Prostate gland (tissue), 2 donors: ENCODE data around the gene RBM3. TPM values are rescaled to one million over a fixed set of nuclear protein-coding genes. Genes with fewer than 3 reads are reported as not detected.

Experiments used
- DNase-seq: peaks from one replicate; pipeline ENCODE4 v3.0.0-alpha.2; 2019; ENCODE audit warnings: low spot score
- H3K27ac ChIP-seq, 2 donors: fragments of 200-600 bp; sonication (generic); 2 replicates each; pipeline ENCODE4 v1.5.1; 2017 to 2019
- H3K27me3 ChIP-seq: fragments of 200-600 bp; sonication (generic); replicated peaks from 2 replicates; pipeline ENCODE4 v1.5.1; 2019; ENCODE audit not compliant: insufficient read depth
- H3K36me3 ChIP-seq, 2 donors: fragments of 200-600 bp; sonication (generic); 1 replicate in 1 of 2; 2 replicates in 1 of 2; pipeline versions ENCODE4 v1.5.1 to v1.8.1; 2017 to 2019
- H3K4me1 ChIP-seq: fragments of 200-600 bp; sonication (generic); replicated peaks from 2 replicates; pipeline ENCODE4 v1.5.1; 2019
- H3K4me3 ChIP-seq, 2 donors: fragments of 200-600 bp; sonication (generic); 2 replicates each; pipeline ENCODE4 v1.5.1; 2017 to 2019
- H3K9me3 ChIP-seq: fragments of 200-600 bp; sonication (generic); 2 replicates; pipeline ENCODE4 v1.5.1; 2017
- POLR2A ChIP-seq: fragments of 450-650 bp; IDR thresholded peaks from one replicate; pipeline ENCODE4 v1.6.1; 2016; ENCODE audit warnings: antibody characterized with exemption, mild to moderate bottlenecking
- POLR2AphosphoS5 ChIP-seq: sonication (generic); formaldehyde crosslinking; IDR thresholded peaks from one replicate; pipeline ENCODE4 v1.6.1; 2017; ENCODE audit warnings: antibody characterized with exemption
- WGBS: methylation state at CpG from one replicate; pipeline ENCODE4 v1.1.5; 2018; 5-methylcytosine and 5-hydroxymethylcytosine counted together
- intact Hi-C: fragments of 100-400 bp; cut with DNase I; formaldehyde crosslinking; loops from one replicate; pipeline ENCODE4 v1.14.2; 2022
- total RNA-seq, 2 donors: library from RNA; depleted of rRNA; stranded (reverse); fragments of >200 nt; gene quantifications; one replicate each; pipeline ENCODE4 v1.1.0, GENCODE V29; 2016
- TF ChIP-seq, protein P1 (sequence below), 4 experiments: fragments of 200-600 bp in 2 of 4; fragments of 450-650 bp in 2 of 4; sonication (generic) in 2 of 4; IDR thresholded peaks; 1 replicate in 3 of 4; 2 replicates in 1 of 4; pipeline ENCODE4 v1.5.1; 2016 to 2019; ENCODE audit warnings: antibody characterized with exemption in 4 of 4, mild to moderate bottlenecking in 2 of 4, moderate library complexity in 2 of 4

RBM3 gene
- total RNA-seq, 2 donors from 2014 or later: 155 to 169 TPM

DNA sequence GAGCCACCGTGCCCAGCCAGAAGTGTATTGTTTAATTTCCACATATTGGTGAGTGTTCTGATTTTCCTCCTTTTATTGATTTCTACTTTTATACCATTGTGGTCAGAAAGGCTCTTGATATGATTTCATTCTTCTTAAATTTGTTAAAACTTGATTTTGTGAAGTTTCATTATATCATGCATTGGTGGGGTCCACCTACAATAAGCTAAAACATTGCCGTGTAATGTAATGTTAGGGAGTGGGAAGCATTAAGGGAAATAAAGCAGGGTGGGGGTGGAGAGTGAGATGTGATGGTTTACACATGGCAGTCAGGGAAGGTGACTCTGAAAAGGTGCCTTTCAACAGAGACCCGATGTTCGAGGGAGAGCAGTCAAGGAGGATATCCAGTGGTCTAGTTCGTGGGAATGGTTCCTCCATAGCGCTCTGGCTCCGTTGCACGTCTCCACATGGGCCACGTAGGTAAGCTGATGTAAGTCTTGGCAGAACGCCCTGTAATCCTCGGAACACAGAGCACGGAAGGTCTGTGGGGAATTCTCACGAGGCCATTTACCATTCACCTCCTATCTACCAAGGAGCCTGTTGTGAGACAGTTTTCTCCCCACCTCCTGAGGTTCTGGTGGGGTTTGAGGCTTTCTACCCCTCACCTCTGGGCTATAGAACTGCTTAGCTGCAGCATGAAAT, 15.3 kb downstream of the RBM3 start:
- DNase-seq: peak; percentile 27
- 48% methylated on average over 13 of the region's 13 CpGs for WGBS
- intact Hi-C loops: loop anchor here (10.0 kb wide), 1 partner anchor 55 kb away; the partner anchor contains the start of gene TBC1D25
- H3K27ac ChIP-seq: peak overlapping the region; percentile 63 to 67
- TF ChIP-seq, protein P1, sequence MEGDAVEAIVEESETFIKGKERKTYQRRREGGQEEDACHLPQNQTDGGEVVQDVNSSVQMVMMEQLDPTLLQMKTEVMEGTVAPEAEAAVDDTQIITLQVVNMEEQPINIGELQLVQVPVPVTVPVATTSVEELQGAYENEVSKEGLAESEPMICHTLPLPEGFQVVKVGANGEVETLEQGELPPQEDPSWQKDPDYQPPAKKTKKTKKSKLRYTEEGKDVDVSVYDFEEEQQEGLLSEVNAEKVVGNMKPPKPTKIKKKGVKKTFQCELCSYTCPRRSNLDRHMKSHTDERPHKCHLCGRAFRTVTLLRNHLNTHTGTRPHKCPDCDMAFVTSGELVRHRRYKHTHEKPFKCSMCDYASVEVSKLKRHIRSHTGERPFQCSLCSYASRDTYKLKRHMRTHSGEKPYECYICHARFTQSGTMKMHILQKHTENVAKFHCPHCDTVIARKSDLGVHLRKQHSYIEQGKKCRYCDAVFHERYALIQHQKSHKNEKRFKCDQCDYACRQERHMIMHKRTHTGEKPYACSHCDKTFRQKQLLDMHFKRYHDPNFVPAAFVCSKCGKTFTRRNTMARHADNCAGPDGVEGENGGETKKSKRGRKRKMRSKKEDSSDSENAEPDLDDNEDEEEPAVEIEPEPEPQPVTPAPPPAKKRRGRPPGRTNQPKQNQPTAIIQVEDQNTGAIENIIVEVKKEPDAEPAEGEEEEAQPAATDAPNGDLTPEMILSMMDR (IDR thresholded peaks at IDR 0.05): no peak
- TF ChIP-seq POLR2A (no peak), POLR2AphosphoS5 (peak; percentile 17)
- H3K27me3 ChIP-seq: no peaks in the 10 kb centered on the region
- no peak overlapping the region for H3K4me3 ChIP-seq
- H3K4me1 ChIP-seq: no peaks in the 10 kb centered on the region
- no peaks in the 10 kb centered on the region for H3K9me3 ChIP-seq
- no peaks in the 10 kb centered on the region for H3K36me3 ChIP-seq

DNA sequence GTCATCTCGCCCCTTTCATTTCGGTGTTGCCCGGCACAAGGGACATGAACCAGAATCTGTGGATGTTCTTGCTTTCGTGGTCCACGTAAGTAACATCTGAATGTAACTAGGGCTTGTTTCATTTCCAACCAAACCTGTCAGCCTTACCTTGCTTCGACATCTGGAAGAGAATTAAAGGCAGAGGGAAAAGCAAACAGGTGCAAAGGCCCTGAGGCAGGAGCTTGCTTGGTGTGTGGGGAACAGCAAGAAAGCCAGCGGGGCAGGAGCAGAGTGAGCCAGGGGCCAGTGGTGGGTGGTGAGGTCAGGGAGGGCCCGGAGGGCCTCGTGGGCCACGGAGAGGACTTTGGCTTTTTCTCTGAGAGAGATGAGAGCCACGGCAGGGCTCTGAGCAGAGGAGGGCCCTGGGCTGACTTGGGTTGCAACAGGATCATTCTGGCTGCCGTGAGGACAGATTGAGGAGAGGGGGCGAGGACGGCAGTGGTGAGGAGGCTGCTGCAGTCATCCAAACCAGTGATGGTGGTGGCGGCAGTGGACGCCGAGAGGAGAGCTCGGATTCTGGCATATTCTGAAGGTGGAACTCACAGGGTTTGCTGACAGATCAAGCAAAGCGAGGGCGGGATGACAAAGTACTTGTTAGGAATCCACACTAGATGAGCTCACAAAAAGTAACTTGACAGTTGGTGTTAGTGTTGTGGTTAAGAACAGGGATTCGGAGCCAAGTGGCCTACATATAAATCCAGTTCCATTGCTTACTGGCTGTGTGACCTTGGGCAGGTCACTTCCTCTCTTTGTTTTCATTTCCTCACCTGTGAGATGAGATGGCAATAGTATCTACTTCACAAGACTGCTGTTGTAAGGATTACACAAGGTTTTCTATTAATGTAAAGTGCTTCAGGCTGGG, 16.2 kb downstream of the RBM3 start:
- H3K27ac ChIP-seq: peak overlapping the region; percentile 63 to 67
- intact Hi-C loops: loop anchor here (10.0 kb wide), 1 partner anchor 56 kb away; the partner anchor contains the start of gene TBC1D25
- 80% methylated on average over 21 of the region's 21 CpGs for WGBS

DNA sequence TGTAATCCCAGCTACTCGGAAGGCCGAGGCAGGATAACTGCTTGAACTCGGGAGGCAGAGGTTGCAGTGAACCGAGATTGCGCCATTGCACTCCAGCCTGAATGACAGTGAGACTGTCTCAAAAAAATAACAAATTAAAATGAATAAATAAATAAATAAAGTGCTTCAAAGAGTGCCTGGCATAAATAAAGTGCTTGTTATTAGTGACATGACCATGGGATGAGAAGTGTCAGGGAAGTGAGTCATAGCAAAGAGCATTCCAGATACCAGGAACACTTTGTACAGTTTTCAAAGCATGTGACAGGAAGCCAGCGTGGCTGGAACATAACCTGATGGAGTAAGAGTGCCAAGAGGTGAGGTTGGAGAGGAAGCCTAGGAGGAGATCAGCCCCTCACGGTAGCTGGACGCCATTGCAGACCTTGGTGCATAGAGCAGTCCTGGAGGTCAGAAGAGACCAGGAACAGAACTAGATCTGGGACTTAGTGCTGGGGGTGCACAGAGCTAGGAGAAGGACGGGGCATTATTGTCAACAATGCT, 17.0 kb downstream of the RBM3 start:
- TF ChIP-seq POLR2A (no peak), POLR2AphosphoS5 (peak; percentile 87)
- TF ChIP-seq, protein P1 (IDR thresholded peaks at IDR 0.05): peak in 2 of 4 experiments; percentile 14 to 17
- intact Hi-C loops: loop anchor here (10.0 kb wide), 1 partner anchor 57 kb away; the partner anchor contains the start of gene TBC1D25
- Histone ChIP-seq H3K4me1 (no peaks in the 10 kb centered on the region), H3K36me3 (no peaks in the 10 kb centered on the region), H3K4me3 (no peak overlapping the region), H3K9me3 (no peaks in the 10 kb centered on the region), H3K27ac (peak overlapping the region; percentile 63 to 67), H3K27me3 (no peaks in the 10 kb centered on the region)
- WGBS: 69% methylated on average over 9 of the region's 9 CpGs
- DNase-seq: peak; percentile 27

More for the DNA sequence above, 16.2 kb downstream of the RBM3 start:
- H3K9me3 ChIP-seq: no peaks in the 10 kb centered on the region
- H3K4me1 ChIP-seq: no peaks in the 10 kb centered on the region
- TF ChIP-seq, protein P1 (IDR thresholded peaks at IDR 0.05): no peak
- TF ChIP-seq POLR2A: no peak
- TF ChIP-seq POLR2AphosphoS5: no peak
- H3K36me3 ChIP-seq: no peaks in the 10 kb centered on the region
- no peak for DNase-seq
- no peaks in the 10 kb centered on the region for H3K27me3 ChIP-seq
- no peak overlapping the region for H3K4me3 ChIP-seq

DNA sequence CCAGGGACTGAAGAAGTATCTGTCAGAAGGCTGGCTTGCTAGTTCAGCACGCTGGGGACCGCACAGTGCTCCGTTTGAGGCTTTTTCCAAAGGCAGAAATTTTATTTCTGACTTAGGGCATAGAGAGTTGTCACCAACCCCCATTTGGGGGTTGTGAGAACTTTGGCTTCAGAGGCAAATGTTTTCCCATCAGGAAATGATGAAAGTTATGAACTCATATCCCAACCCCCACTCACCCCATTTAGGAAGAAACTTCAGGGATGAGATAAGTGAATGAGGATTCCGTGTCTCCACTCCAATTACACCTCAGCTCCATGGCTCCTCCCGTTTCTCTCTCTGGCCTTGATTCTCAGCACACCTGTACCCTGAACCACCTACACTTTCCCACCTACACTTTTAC, 18.7 kb downstream of the RBM3 start:
- no peaks in the 10 kb centered on the region for H3K36me3 ChIP-seq
- H3K4me1 ChIP-seq: no peaks in the 10 kb centered on the region
- no peak for TF ChIP-seq POLR2A
- H3K27me3 ChIP-seq: no peaks in the 10 kb centered on the region
- 67% methylated on average over 5 of the region's 5 CpGs for WGBS
- no peaks in the 10 kb centered on the region for H3K9me3 ChIP-seq
- no peak overlapping the region for H3K4me3 ChIP-seq
- peak overlapping the region in 1 of 2 donors; percentile 23 for H3K27ac ChIP-seq
- no peak for DNase-seq
- intact Hi-C loops: loop anchor here (10.0 kb wide), 1 partner anchor 58 kb away; the partner anchor contains the start of gene TBC1D25

DNA sequence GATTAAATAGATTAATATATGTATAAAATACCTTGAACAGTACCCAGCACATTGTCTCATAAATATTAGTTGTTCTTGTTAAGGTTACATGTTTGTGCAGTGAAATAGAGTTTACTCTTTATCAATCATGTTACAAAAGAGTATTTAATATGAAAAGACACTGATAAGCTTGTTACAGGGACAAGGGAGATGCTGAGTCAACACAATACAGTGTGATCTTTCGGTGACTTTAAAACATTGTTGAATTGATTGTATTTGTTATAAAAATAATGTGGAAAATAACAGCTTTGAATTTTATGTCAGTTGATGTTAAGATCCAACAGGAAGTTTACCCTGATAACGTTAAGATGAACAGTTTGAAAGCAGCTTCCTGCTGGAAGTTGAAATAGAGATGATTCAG, 21.6 kb downstream of the RBM3 start:
- WGBS: 27% methylated on average over 2 of the region's 2 CpGs
- intact Hi-C loops: loop anchor here (10.0 kb wide), 1 partner anchor 61 kb away; the partner anchor contains the start of gene TBC1D25
- H3K9me3 ChIP-seq: no peaks in the 10 kb centered on the region
- H3K4me3 ChIP-seq: no peak overlapping the region
- peak; percentile 5 for TF ChIP-seq POLR2AphosphoS5
- no peak for TF ChIP-seq POLR2A
- DNase-seq: no peak
- H3K27me3 ChIP-seq: no peaks in the 10 kb centered on the region
- H3K27ac ChIP-seq: no peak overlapping the region
- no peaks in the 10 kb centered on the region for H3K36me3 ChIP-seq
- no peaks in the 10 kb centered on the region for H3K4me1 ChIP-seq
